HepG2 (cell line): Measurements from ENCODE around the gene SCYL1. TPM values are rescaled to one million over a fixed set of nuclear protein-coding genes. Genes with fewer than 3 reads are reported as not detected.

ENCODE experiments used
- ATAC-seq: fragments of 200-7000 bp; cut with Tn5 transposase; 3 replicates; pipeline ENCODE4 v1.9.1; 2020; ENCODE audit warnings: mild to moderate bottlenecking, moderate library complexity
- BruUV-seq: library from RNA; stranded (reverse); fragments of 400-500 nt; replicated peaks from 2 replicates; lab custom pipeline; 2021; lab: Mats Ljungman, UMichigan
- CTCF ChIA-PET: fragments of 300-600 bp; formaldehyde crosslinking; extraction: SDS; loops from one replicate; lab custom pipeline; 2021; ENCODE audit warnings: low total read pairs, inconsistent platforms, low intra/inter-chr PET ratio; lab: Yijun Ruan, JAX
- POLR2A ChIA-PET: fragments of 350-600 bp; sonication (Branson Sonifier 250); formaldehyde crosslinking; loops from one replicate; lab custom pipeline; 2020; ENCODE audit warnings: antibody characterized with exemption, inconsistent platforms; lab: Yijun Ruan, JAX
- DNase-seq: peaks from one replicate; pipeline ENCODE4 v3.0.0-alpha.2; 2015; ENCODE audit warnings: low spot score
- FAIRE-seq: peaks from 3 replicates; lab custom pipeline; 2011; peaks lifted over from hg19 to GRCh38; lab: Jason Lieb, UNC
- H2AFZ ChIP-seq: one replicate; pipeline ENCODE4 v1.6.1; 2011; ENCODE audit warnings: low read length, inconsistent platforms
- H3K27ac ChIP-seq: fragments of 300-600 bp; 3 replicates; pipeline ENCODE4 v1.8.0; 2011; ENCODE audit warnings: mixed run types, mild to moderate bottlenecking, mixed read lengths, low read length, inconsistent platforms; ENCODE audit not compliant: insufficient read depth; ENCODE audit errors: extremely low read length
- H3K27me3 ChIP-seq, 2 experiments: fragments of 200-600 bp in 1 of 2; 2 replicates in 1 of 2; 3 replicates in 1 of 2; pipeline versions ENCODE4 v1.6.0 to v1.8.0; 2011; ENCODE audit warnings: low read length in 2 of 2, mild to moderate bottlenecking in 2 of 2, moderate library complexity in 2 of 2, inconsistent platforms in 1 of 2; ENCODE audit not compliant: insufficient read depth in 2 of 2, control insufficient read depth in 1 of 2
- H3K36me3 ChIP-seq, 2 experiments: fragments of 200-600 bp in 1 of 2; replicated peaks in 1 of 2; 2 replicates in 1 of 2; 3 replicates in 1 of 2; pipeline versions ENCODE4 v1.5.1 to v1.8.0; 2011; ENCODE audit warnings: low read length in 2 of 2, inconsistent platforms in 1 of 2; ENCODE audit not compliant: insufficient read depth in 2 of 2, control insufficient read depth in 1 of 2
- H3K4me1 ChIP-seq: 2 replicates; pipeline ENCODE4 v1.5.1; 2012; ENCODE audit warnings: low read length, inconsistent platforms; ENCODE audit not compliant: insufficient read depth
- H3K4me2 ChIP-seq: 2 replicates; pipeline ENCODE4 v1.6.0; 2011; ENCODE audit warnings: low read depth, low read length, inconsistent platforms
- H3K4me3 ChIP-seq, 3 experiments: fragments of 200-600 bp in 1 of 3; sonication (generic), shearing (Covaris generic) in 1 of 3; replicated peaks in 1 of 3; 2 replicates each; pipeline ENCODE4 v1.5.1; 2011 to 2016; ENCODE audit warnings: low read length in 3 of 3, inconsistent platforms in 2 of 3, low read depth in 2 of 3, mild to moderate bottlenecking in 2 of 3, control low read depth in 1 of 3, mixed read lengths in 1 of 3; ENCODE audit not compliant: insufficient read depth in 1 of 3
- H3K79me2 ChIP-seq: one replicate; pipeline ENCODE4 v1.6.1; 2011; ENCODE audit warnings: low read length, inconsistent platforms; ENCODE audit not compliant: insufficient read depth
- H3K9ac ChIP-seq: 2 replicates; pipeline ENCODE4 v1.6.0; 2011; ENCODE audit warnings: mild to moderate bottlenecking, low read depth, low read length, inconsistent platforms; ENCODE audit not compliant: insufficient read depth
- H3K9me3 ChIP-seq: 2 replicates; pipeline ENCODE4 v1.5.1; 2012; ENCODE audit warnings: mild to moderate bottlenecking, low read length
- H4K20me1 ChIP-seq: 2 replicates; pipeline ENCODE4 v1.6.0; 2011; ENCODE audit warnings: inconsistent platforms, mild to moderate bottlenecking, low read length, moderate library complexity; ENCODE audit not compliant: insufficient read depth
- AGO2 ChIP-seq: fragments of 200-400 bp; formaldehyde crosslinking; optimal IDR thresholded peaks from 2 replicates; pipeline ENCODE3; 2017; ENCODE audit warnings: mild to moderate bottlenecking, low read depth, low read length, moderate library complexity
- CHD2 ChIP-seq: IDR thresholded peaks from 2 replicates; pipeline ENCODE4 v1.6.1; 2011; ENCODE audit warnings: low read depth, low read length, improper control_type of control experiment
- GABPB1 ChIP-seq: IDR thresholded peaks from 2 replicates; pipeline ENCODE4 v1.6.1; 2016; ENCODE audit warnings: mild to moderate bottlenecking, missing genetic modification reagents, moderate library complexity, missing compliant biosample characterization
- GPN1 ChIP-seq: sonication (generic); formaldehyde crosslinking; IDR thresholded peaks from 2 replicates; pipeline ENCODE4 v1.5.1; 2020; ENCODE audit warnings: missing genetic modification reagents, borderline replicate concordance
- NCOA5 ChIP-seq: sonication (generic); formaldehyde crosslinking; IDR thresholded peaks from 2 replicates; pipeline ENCODE4 v1.4.0; 2020; ENCODE audit warnings: missing genetic modification reagents
- NFE2L2 ChIP-seq: fragments of 150-350 bp; IDR thresholded peaks from 2 replicates; pipeline ENCODE4 v1.6.1; 2014; ENCODE audit warnings: low read length
- NFIB ChIP-seq: sonication (generic); formaldehyde crosslinking; IDR thresholded peaks from 2 replicates; pipeline ENCODE4 v1.9.0; 2021; ENCODE audit warnings: missing genetic modification reagents, mild to moderate bottlenecking, borderline replicate concordance
- NFYB ChIP-seq: sonication (generic); formaldehyde crosslinking; IDR thresholded peaks from 2 replicates; pipeline ENCODE4 v1.4.0; 2020; ENCODE audit warnings: missing genetic modification reagents
- SIX1 ChIP-seq: sonication (generic); formaldehyde crosslinking; IDR thresholded peaks from 2 replicates; pipeline ENCODE4 v1.4.0; 2020; ENCODE audit warnings: missing genetic modification reagents, borderline replicate concordance
- SMAD9 ChIP-seq: sonication (generic); formaldehyde crosslinking; IDR thresholded peaks from 2 replicates; pipeline ENCODE4 v1.5.1; 2020; ENCODE audit warnings: mild to moderate bottlenecking, missing genetic modification reagents
- ZNF605 ChIP-seq: sonication (generic); formaldehyde crosslinking; IDR thresholded peaks from 2 replicates; pipeline ENCODE4 v1.8.0; 2022; ENCODE audit warnings: mild to moderate bottlenecking, missing genetic modification reagents
- ZNF652 ChIP-seq: IDR thresholded peaks from 2 replicates; pipeline ENCODE4 v1.6.1; 2016; ENCODE audit warnings: low read depth, borderline replicate concordance
- ZNF776 ChIP-seq: sonication (generic); formaldehyde crosslinking; IDR thresholded peaks from 2 replicates; pipeline ENCODE4 v1.4.0; 2020; ENCODE audit warnings: mild to moderate bottlenecking, missing genetic modification reagents
- ZNF850 ChIP-seq: sonication (generic); formaldehyde crosslinking; conservative IDR thresholded peaks from 2 replicates; pipeline ENCODE4 v1.9.0; 2021; ENCODE audit warnings: mild to moderate bottlenecking, missing genetic modification reagents
- WGBS: methylation state at CpG from one replicate; pipeline ENCODE4 v1.1.6; 2017; ENCODE audit warnings: low lambda C conversion rate; 5-methylcytosine and 5-hydroxymethylcytosine counted together
- in situ Hi-C: cut with HindIII; loops from 2 replicates; pipeline ENCODE4 v1.10.0; 2017; ENCODE audit warnings: low pct_unique_long_range_greater_than_20kb; ENCODE audit not compliant: extremely low pct_ligation_motif_present
- intact Hi-C: fragments of 100-400 bp; cut with micrococcal nuclease; formaldehyde crosslinking; loops from one replicate; pipeline ENCODE4 v1.10.0; 2022; ENCODE audit not compliant: unreplicated experiment
- polyA plus RNA-seq, 8 experiments: library from polyadenylated mRNA; depleted of rRNA in 3 of 8; stranded (reverse) in 7 of 8; unstranded in 1 of 8; fragments of >200 nt; fragmentation: Illumina TruSeq in 4 of 8; extraction: Trizol in 4 of 8; gene quantifications; 2 replicates each; pipeline versions ENCODE4 v1.2.1 to v1.2.3, GENCODE V29; 2011 to 2016; ENCODE audit warnings: low read depth in 4 of 8, missing spikeins in 1 of 8, mixed read lengths in 1 of 8; ENCODE audit not compliant: insufficient read depth in 1 of 8
- total RNA-seq, 5 experiments: library from RNA; depleted of rRNA; stranded (reverse); fragments of >200 nt; fragmentation: Illumina TruSeq; extraction: Trizol; gene quantifications; 2 replicates each; pipeline ENCODE4 v1.2.3, GENCODE V29; 2016; ENCODE audit warnings: low read depth in 1 of 5
- TF ChIP-seq, protein P1 (sequence below): sonication (generic); formaldehyde crosslinking; IDR thresholded peaks from 2 replicates; pipeline ENCODE4 v1.4.0; 2020; ENCODE audit warnings: missing genetic modification reagents

Gene SCYL1
- total and polyA plus RNA-seq, 2 of the 13 experiments (the other 11 are each of a cell fraction or from before 2014, with no cell fraction given): 65.9 to 103 TPM

DNA sequence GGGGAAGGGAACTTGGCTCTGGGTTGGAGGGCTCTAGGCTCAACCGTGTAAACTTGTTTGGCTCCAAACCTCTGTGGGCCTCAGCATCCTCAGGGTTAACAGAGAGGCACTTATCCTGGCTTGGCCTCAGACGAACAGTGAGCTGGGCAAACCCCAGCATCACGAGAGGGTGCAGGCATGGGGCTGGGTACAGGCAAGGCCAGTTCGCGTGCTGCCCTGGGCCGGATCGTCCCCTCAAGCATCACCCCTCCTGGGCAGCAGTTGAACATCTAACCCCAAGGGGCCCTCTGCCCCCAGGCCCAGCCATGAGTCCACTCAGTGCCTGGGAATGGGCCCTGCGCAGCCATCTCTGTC lies 52.9 kb downstream of the SCYL1 start:
- peak overlapping the region; percentile 71; the same call in 1 of the 2 replicates for H3K9ac ChIP-seq
- BruUV-seq: no TSS peak
- in situ Hi-C loops (loop anchor here (5.0 kb wide), 1 partner anchor 35 kb away; the partner anchor contains the start of gene MAP3K11), intact Hi-C loops (no loop called here)
- H3K79me2 ChIP-seq: peaks cover 1% of the 10 kb centered on the region
- POLR2A ChIA-PET: interaction anchor here (0.8 to 2.1 kb wide), 8 partner anchors 8 to 159 kb away, joined by 3 to 11 read pairs (median 6); partner anchors contain the start of gene MAP3K11
- TF ChIP-seq ZNF652 (CRISPR knock-in tag) (0 out of 2 replicates have a peak, but pooled peaks have one; percentile 55), GABPB1 (CRISPR knock-in tag) (peak; percentile 7; the same call in 1 of the 2 replicates), ZNF605 (peak; percentile 11; the same call in 1 of the 2 replicates), SMAD9 (CRISPR knock-in tag) (no peak)
- WGBS: 0% methylated on average over 1 of the region's 8 CpGs
- ATAC-seq (no peak), DNase-seq (no peak), FAIRE-seq (no peak)
- H3K4me1 ChIP-seq: peaks cover 44% of the 10 kb centered on the region
- CTCF ChIA-PET: no interaction called here
- no peaks in the 10 kb centered on the region for H3K27me3 ChIP-seq
- no peak overlapping the region for H3K27ac ChIP-seq
- no peaks in the 10 kb centered on the region for H4K20me1 ChIP-seq
- H3K9me3 ChIP-seq: no peaks in the 10 kb centered on the region
- H3K36me3 ChIP-seq: peaks cover 2 to 9% of the 10 kb centered on the region in 2 experiments; a peak in 2 of 5 replicates
- H3K4me3 ChIP-seq: peak overlapping the region in 2 of 3 experiments; percentile 73 to 77; a peak in 3 of 6 replicates
- H2AFZ ChIP-seq: no peak overlapping the region
- H3K4me2 ChIP-seq: peak overlapping the region; percentile 89

DNA sequence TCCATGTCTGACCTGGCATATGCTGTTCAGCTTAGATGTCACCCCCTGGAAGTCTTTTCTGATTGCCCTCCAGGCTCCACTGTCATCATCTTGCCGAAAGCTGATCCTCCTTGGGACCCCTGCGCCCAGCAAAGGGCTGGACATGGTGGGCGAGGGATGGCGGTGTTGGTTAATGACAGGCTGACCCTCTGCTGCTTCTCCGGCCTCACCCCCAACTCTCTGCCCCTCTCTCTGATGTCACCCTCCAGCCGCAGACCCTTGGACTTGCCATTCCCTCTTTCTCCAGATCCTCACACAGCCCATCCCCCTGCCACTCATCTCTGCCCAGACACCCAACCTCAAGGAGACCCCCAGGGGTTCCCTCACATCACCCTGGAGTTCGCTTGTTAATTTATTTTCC lies 53.3 kb downstream of the SCYL1 start:
- H3K4me3 ChIP-seq: no peak overlapping the region
- no TSS peak for BruUV-seq
- ATAC-seq: no peak
- H3K27ac ChIP-seq: no peak overlapping the region
- H2AFZ ChIP-seq: no peak overlapping the region
- no peak for FAIRE-seq
- H3K4me1 ChIP-seq: peaks cover 48% of the 10 kb centered on the region
- no peaks in the 10 kb centered on the region for H3K27me3 ChIP-seq
- H4K20me1 ChIP-seq: no peaks in the 10 kb centered on the region
- no peaks in the 10 kb centered on the region for H3K9me3 ChIP-seq
- CTCF ChIA-PET: no interaction called here
- H3K4me2 ChIP-seq: no peak overlapping the region
- in situ Hi-C loops: loop anchor here (5.0 kb wide), 1 partner anchor 34 kb away; the partner anchor contains the start of gene MAP3K11
- WGBS: 95% methylated on average over 7 of the region's 7 CpGs
- H3K79me2 ChIP-seq: peaks cover 1% of the 10 kb centered on the region
- intact Hi-C loops: no loop called here
- peaks cover 2 to 9% of the 10 kb centered on the region in 2 experiments; a peak in 2 of 5 replicates for H3K36me3 ChIP-seq
- POLR2A ChIA-PET: interaction anchor here (1.3 to 2.1 kb wide), 5 partner anchors 10 to 36 kb away, joined by 3 to 11 read pairs (median 7); partner anchors contain the start of gene MAP3K11
- TF ChIP-seq NFE2L2: no peak
- TF ChIP-seq ZNF850 (CRISPR knock-in tag): no peak
- TF ChIP-seq NCOA5 (CRISPR knock-in tag): no peak
- no peak for TF ChIP-seq GPN1
- no peak for TF ChIP-seq NFYB (CRISPR knock-in tag)
- TF ChIP-seq, protein P1, sequence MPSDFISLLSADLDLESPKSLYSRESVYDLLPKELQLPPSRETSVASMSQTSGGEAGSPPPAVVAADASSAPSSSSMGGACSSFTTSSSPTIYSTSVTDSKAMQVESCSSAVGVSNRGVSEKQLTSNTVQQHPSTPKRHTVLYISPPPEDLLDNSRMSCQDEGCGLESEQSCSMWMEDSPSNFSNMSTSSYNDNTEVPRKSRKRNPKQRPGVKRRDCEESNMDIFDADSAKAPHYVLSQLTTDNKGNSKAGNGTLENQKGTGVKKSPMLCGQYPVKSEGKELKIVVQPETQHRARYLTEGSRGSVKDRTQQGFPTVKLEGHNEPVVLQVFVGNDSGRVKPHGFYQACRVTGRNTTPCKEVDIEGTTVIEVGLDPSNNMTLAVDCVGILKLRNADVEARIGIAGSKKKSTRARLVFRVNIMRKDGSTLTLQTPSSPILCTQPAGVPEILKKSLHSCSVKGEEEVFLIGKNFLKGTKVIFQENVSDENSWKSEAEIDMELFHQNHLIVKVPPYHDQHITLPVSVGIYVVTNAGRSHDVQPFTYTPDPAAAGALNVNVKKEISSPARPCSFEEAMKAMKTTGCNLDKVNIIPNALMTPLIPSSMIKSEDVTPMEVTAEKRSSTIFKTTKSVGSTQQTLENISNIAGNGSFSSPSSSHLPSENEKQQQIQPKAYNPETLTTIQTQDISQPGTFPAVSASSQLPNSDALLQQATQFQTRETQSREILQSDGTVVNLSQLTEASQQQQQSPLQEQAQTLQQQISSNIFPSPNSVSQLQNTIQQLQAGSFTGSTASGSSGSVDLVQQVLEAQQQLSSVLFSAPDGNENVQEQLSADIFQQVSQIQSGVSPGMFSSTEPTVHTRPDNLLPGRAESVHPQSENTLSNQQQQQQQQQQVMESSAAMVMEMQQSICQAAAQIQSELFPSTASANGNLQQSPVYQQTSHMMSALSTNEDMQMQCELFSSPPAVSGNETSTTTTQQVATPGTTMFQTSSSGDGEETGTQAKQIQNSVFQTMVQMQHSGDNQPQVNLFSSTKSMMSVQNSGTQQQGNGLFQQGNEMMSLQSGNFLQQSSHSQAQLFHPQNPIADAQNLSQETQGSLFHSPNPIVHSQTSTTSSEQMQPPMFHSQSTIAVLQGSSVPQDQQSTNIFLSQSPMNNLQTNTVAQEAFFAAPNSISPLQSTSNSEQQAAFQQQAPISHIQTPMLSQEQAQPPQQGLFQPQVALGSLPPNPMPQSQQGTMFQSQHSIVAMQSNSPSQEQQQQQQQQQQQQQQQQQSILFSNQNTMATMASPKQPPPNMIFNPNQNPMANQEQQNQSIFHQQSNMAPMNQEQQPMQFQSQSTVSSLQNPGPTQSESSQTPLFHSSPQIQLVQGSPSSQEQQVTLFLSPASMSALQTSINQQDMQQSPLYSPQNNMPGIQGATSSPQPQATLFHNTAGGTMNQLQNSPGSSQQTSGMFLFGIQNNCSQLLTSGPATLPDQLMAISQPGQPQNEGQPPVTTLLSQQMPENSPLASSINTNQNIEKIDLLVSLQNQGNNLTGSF: no peak
- no peak for TF ChIP-seq NFIB (CRISPR knock-in tag)
- TF ChIP-seq SIX1 (CRISPR knock-in tag): no peak
- TF ChIP-seq ZNF776: no peak
- TF ChIP-seq CHD2: no peak
- TF ChIP-seq AGO2: no peak
- DNase-seq: no peak
- H3K9ac ChIP-seq: no peak overlapping the region
